GM19452 (cell line): ENCODE data around the gene LAPTM5.
"Not testable (repeated sequence)": the region's sequence is repeated elsewhere in the genome, so short reads cannot be mapped to it uniquely, and the experiment has no call there.

ENCODE experiments used
- ATAC-seq: cut with Tn5 transposase; IDR thresholded peaks from one replicate; pipeline ENCODE4 v1.9.1; 2021; ENCODE audit not compliant: unreplicated experiment

Gene LAPTM5

GRCh38 chr1:30757352-30758120 lies at the start of gene LAPTM5:
TSS of gene LAPTM5 (minus strand) at chr1:30757774. CDS start at chr1:30757745, 29 bp downstream.
- ATAC-seq = no peak

- no peak for ATAC-seq
These were observed 49.1 kb upstream of the LAPTM5 start for GRCh38 chr1:30806381-30807317.

- ATAC-seq = no peak
These were observed 47.9 kb upstream of the LAPTM5 start for GRCh38 chr1:30805304-30806003.

- ATAC-seq = no peak
These were observed 47.2 kb upstream of the LAPTM5 start for GRCh38 chr1:30804822-30805221.

GRCh38 chr1:30804352-30804751 lies 46.8 kb upstream of the LAPTM5 start:
- no peak for ATAC-seq

GRCh38 chr1:30803562-30803961 lies 46.0 kb upstream of the LAPTM5 start:
- no peak for ATAC-seq

- ATAC-seq = no peak
These were observed 44.2 kb upstream of the LAPTM5 start for GRCh38 chr1:30801771-30802198.

- ATAC-seq = no peak
These were observed 41.6 kb upstream of the LAPTM5 start for GRCh38 chr1:30799233-30799511.

GRCh38 chr1:30798389-30799232 lies 41.0 kb upstream of the LAPTM5 start:
- ATAC-seq = no peak

- no peak for ATAC-seq
These were observed 37.5 kb upstream of the LAPTM5 start for GRCh38 chr1:30795026-30795425.

- ATAC-seq = no peak
These were observed 36.7 kb upstream of the LAPTM5 start for GRCh38 chr1:30794260-30794659.

- ATAC-seq = no peak
These were observed 35.6 kb upstream of the LAPTM5 start for GRCh38 chr1:30793209-30793608.

GRCh38 chr1:30791868-30792267 lies 34.3 kb upstream of the LAPTM5 start:
- ATAC-seq = no peak

GRCh38 chr1:30790850-30791778 lies 33.5 kb upstream of the LAPTM5 start:
- no peak for ATAC-seq

- not testable (repeated sequence) for ATAC-seq
These were observed 32.6 kb upstream of the LAPTM5 start for GRCh38 chr1:30790256-30790525.

- no peak for ATAC-seq
These were observed 32.0 kb upstream of the LAPTM5 start for GRCh38 chr1:30789388-30790255.

GRCh38 chr1:30788580-30789387 lies 31.2 kb upstream of the LAPTM5 start:
- no peak for ATAC-seq
